GM12892 (cell line): ENCODE data around the gene IGSF21. TPM values are rescaled to one million over a fixed set of nuclear protein-coding genes. Genes with fewer than 3 reads are reported as not detected.

Source experiments
- DNase-seq: peaks from one replicate; pipeline ENCODE4 v3.0.0; 2011; ENCODE audit not compliant: insufficient read length
- FAIRE-seq: peaks from 2 replicates; lab custom pipeline; 2011; peaks lifted over from hg19 to GRCh38; lab: Jason Lieb, UNC
- POLR2A ChIP-seq: IDR thresholded peaks from 2 replicates; pipeline ENCODE4 v1.6.1; 2011; ENCODE audit warnings: low read depth, low read length, control low read depth
- POLR2AphosphoS5 ChIP-seq: IDR thresholded peaks from 2 replicates; pipeline ENCODE4 v1.6.1; 2011; ENCODE audit warnings: low read depth, low read length, control low read depth
- TAF1 ChIP-seq: IDR thresholded peaks from 2 replicates; pipeline ENCODE4 v1.6.1; 2011; ENCODE audit warnings: low read depth, mild to moderate bottlenecking, control low read depth, low read length, borderline replicate concordance
- polyA plus RNA-seq: library from polyadenylated mRNA; unstranded; fragments of >200 nt; gene quantifications from one replicate; pipeline ENCODE4 v1.2.1, GENCODE V29; 2012; ENCODE audit warnings: missing spikeins, inconsistent platforms; ENCODE audit not compliant: missing spikeins

IGSF21 gene
- polyA plus RNA-seq, result 0.25 TPM

DNA sequence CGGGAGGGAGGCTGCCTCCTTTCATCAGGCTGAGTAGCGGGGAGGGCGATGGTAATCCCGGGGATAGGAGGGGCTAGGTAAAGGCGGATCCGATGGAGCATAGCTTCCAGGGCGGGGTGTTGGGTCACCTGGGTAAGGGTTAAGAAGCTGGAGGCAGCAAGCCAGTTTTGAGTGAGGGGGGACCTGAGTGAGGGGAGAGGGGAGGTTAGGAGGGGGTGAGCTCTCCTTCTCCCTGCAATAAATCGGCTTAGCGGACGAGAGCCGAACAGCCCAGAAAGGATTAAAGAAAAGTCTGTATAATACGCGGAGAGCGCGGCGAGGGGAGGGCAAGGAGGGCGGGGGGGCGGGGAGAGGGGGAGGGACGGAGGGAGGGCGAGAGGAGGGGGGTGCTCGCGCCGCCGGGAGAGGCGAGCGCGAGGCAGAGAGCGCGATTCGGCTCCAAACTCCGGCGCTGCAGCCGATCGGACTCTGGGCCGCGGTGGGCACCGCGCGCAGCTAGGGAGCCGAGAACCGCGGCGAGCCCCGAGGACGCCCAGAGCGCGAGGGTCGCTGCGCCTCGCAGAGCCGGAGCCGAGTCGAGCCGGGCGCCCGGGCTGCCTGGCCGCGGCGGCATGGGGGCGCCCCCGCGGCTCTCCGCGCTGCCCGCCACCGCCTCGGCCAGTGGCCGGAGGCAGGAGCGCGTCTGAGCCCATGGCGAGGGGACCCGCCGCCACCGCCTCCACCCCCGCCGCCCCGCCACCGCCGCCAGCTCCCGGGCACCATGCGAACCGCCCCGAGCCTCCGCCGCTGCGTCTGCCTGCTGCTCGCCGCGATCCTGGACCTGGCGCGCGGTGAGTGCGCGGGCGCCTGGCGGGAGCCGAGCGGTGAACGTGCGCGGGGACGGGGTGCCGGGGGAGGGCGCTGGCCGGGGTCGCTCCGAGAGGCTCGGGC is at the start of gene IGSF21:
Gene IGSF21 (plus strand): TSS at position 430 of the 930 bp plus-strand sequence. CDS start 331 bp downstream, at position 761.
- TF ChIP-seq TAF1, result no peak
- TF ChIP-seq POLR2AphosphoS5, result no peak
- TF ChIP-seq POLR2A, result no peak
- no peak for FAIRE-seq

DNA sequence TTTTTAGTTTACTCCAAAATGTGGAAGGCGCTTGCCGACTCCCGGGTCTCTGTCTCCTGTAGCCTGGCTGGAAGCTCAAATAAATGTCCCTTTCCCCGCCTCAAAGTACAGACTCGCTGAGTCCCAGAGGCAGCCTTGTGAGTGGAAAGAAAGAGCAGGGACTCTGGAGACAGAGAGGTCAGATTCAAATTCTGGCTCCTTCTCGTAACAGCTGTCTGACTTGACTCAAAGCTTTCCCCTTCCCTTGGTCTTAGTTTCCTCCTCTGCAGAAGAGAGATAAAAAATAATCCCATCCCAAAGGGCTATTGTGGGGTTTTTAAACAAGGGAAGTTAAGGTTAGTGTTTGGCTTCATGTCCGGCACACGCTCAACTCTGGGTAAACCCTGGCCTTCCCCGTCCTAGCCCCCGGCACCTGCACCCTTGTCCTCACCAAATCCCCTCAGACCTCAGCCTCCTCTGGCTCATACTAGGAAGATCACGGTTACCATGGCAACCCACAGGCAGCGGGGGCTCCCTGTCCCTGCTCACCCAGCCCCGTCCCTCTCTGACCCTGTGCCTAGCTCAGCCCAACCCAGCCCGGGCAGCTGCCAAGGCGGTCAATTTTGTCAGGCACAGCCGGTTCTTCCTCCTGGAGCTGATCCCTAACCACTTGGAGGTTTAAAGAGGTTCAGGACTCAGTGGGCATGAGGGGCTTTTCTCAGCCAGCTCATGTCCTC is 49.2 kb upstream of the IGSF21 start:
- TF ChIP-seq POLR2A (no peak), POLR2AphosphoS5 (no peak), TAF1 (no peak)
- DNase-seq, result no peak
- FAIRE-seq, result no peak

More for the DNA sequence above, at the start of gene IGSF21:
- no peak for DNase-seq

GRCh38 chr1:18058981-18059605 is 48.5 kb upstream of the IGSF21 start:
- DNase-seq (no peak), FAIRE-seq (no peak)
- TF ChIP-seq POLR2AphosphoS5 (no peak), TAF1 (no peak), POLR2A (no peak)

DNA sequence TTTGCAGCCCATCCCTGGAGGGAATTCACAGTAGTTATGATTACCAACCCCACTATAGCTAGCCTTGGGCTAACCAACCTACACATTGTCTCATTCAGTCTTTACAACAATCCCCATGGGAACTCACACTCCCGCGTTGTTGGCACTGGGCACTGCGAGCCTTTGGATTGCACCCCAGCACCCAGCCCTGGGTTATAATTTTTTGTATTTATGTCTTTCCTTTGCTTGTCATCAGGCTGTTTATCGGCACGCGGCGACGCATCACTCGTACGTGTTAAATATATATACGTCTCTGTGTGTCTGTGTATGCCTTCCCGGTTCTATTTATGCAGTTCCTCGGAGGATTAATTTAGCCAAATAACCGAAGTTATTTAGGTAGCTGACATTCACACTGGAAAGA is 47.2 kb upstream of the IGSF21 start:
- no peak for TF ChIP-seq POLR2A
- no peak for TF ChIP-seq TAF1
- no peak for TF ChIP-seq POLR2AphosphoS5
- DNase-seq (no peak), FAIRE-seq (no peak)

DNA sequence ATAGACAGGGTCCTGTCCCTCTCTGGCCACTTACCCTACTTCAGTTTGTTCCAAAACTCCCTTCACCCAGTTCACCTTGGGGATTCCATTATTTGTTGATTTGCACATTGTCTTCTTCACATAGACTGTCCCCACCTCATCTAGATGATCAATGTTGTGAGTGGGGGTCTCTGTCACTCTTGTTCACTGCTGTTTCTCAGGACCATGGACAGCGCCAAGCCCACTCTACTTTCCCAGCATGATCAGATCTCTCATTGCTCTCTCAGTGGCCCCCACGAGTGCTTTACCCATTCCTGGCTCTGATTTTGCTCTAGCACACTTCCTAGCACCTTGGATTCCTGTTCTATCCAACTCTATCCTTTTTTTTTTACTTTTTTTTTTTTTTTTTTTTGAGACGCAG is 45.4 kb upstream of the IGSF21 start:
- no peak for FAIRE-seq
- TF ChIP-seq POLR2A (no peak), POLR2AphosphoS5 (no peak), TAF1 (no peak)
- DNase-seq, result no peak

- no peak for DNase-seq
- FAIRE-seq, result no peak
- TF ChIP-seq POLR2AphosphoS5 (no peak), POLR2A (no peak), TAF1 (no peak)
Measured at GRCh38 chr1:18064534-18064933, 43.1 kb upstream of the IGSF21 start.

DNA sequence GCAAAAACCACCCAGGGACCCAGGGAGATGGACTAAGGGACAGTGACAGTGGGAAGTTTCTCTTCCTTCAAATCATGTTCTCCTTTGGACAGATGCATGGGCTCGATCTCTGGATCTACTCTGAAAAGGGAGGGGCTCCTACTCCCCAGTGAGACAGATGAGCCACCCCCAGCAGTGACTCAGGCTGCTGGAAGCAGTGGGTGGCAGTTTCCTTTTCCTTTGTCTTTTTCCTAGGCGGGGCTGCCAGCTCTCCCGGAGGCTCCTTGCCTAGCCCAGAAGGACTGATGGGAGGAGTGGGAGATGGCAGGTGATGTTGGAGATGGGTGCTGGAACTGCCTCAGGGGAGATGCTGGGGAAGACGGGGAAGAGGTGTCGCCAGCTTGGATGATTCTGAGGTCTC is 41.0 kb upstream of the IGSF21 start:
- DNase-seq (no peak), FAIRE-seq (no peak)
- TF ChIP-seq TAF1, result no peak
- no peak for TF ChIP-seq POLR2AphosphoS5
- TF ChIP-seq POLR2A, result no peak

DNA sequence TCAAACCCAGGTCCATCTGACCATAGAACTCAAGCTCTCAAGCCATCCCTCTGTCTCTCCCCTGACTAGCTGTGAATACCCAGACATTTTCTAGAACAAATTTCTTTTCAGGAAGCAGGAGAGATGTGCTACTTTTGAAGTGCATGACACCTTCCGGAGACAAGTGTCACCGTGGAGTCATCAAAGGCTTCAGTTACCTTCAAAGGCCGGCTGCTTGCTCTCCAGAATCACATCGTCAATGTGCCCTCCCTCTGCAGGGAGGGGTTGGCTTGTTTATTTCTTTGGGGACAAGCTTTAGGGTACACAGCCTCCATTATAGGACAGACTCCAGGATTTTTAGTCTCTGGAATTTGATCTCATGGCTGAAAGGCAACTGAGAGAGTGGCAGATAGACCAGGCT is 37.7 kb upstream of the IGSF21 start:
- TF ChIP-seq POLR2A (no peak), POLR2AphosphoS5 (no peak), TAF1 (no peak)
- DNase-seq, result no peak
- FAIRE-seq, result no peak

GRCh38 chr1:18072066-18072465 is 35.5 kb upstream of the IGSF21 start:
- no peak for TF ChIP-seq TAF1
- TF ChIP-seq POLR2A, result no peak
- TF ChIP-seq POLR2AphosphoS5, result no peak
- DNase-seq, result no peak
- FAIRE-seq, result no peak

DNA sequence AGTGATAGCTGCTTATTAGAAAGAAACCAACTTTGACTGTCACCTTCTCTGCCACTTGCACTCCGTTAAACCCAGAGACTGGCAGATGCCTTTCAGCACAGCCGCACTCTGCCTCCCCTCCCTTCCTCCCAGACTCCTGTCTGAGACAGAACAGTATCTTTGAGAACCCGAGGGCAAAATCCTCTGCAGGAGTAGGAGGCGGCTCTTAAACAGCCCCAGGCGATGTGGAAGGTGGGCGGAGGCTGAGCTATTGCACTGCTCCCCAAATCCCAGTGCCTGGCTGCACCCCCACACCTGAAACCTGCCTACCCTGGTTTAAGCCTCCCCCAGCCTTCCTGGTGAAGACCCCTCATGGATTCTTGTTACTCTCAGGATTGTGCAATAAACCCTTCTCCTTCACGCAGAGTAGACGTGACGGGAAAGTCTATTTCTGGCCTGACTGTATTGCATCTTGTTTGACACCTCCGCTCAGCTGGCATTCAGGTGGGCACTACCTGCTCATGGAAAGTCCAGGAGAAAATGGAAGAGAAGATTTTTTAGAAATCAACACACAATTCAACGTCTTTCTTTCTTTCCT is 34.4 kb upstream of the IGSF21 start:
- no peak for TF ChIP-seq POLR2A
- TF ChIP-seq POLR2AphosphoS5, result no peak
- no peak for TF ChIP-seq TAF1
- DNase-seq (no peak), FAIRE-seq (no peak)

DNA sequence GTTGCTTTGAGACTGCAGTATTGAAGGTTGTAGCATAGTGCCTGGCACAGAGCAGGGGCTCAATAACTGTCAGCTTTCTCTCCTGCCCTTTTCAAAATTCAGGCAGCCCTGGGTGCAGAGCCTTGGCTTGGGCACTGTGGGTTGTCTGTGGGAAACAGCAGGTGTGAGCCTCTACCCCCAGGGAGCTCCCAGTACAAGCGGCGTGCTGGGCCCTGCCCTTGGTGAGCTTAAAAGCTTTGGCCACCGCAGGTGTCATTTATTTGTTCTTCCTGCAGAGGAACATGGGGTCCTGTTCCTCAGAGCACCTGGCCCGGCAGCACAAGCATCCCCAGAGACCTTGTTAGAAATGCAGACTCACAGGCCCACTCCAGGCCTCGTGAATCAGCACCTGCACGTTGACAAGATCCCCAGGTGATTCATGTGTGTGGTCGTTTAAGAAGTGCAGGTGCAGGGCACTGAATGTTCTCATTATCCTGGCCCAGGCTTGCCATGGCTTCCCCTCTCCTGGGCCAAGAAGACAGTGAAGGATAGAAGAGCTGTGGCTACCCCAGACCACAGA is 29.9 kb upstream of the IGSF21 start:
- DNase-seq, result no peak
- no peak for FAIRE-seq
- TF ChIP-seq TAF1 (no peak), POLR2A (no peak), POLR2AphosphoS5 (no peak)
